Measurements from ENCODE around the gene PALLD.
"Not testable (repeated sequence)": the region's sequence is repeated elsewhere in the genome, so short reads cannot be mapped to it uniquely, and the experiment has no call there.

Gene PALLD

DNA sequence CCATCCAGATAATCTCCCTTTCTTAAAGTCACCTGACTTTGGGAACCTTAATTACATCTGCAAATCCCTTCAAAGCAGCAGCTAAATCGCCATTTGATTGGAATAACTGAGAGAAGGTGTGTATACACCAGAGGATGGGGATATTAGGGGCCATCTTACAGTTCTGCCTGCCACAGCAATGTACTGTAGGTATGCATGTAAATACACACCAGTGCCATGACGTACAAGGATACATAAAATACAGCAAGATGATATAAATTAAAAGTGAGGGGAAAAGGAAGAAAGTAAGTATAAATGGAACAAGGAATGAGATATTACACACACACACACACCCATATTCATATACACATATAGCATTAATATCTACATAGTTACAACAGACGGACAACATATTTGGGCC lies 432.0 kb downstream of the PALLD start:
- DNase-seq = no peak

DNA sequence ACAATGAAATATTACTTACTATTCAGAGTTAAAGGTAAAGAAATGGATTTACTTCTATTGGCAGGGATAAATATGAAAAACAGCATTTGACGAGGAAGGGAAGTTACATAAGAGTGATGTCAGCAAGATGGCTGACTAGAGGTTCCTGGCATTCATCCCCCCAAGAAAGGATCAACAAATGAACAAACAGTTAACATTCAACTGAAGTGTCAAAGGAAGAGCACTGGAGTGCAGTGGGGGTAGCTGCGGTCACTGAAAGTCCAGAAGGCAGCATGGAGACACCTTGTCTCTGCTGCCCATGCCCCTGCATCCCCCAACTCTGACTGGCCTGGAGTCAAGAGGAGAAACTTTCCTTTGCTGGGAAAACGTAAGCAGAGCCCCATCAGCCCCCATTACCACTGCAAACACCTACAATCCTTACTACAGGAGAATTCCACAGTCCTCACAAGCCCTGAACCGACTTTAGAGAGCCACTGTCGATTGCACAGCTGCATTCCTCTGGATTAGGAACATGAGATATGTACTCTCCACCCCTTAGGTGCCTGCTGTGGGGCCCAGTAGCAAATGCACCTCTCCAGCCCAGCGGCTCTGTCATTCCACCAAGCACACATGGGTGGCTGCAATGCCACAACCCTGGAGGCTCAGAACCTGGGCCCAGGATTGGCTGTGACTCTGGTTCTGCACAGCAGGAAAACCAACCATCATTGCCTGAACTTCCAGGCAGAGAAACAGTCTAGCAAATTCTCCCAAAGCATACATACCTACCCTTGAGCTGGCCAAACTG lies 433.8 kb downstream of the PALLD start:
- no peak for DNase-seq

DNA sequence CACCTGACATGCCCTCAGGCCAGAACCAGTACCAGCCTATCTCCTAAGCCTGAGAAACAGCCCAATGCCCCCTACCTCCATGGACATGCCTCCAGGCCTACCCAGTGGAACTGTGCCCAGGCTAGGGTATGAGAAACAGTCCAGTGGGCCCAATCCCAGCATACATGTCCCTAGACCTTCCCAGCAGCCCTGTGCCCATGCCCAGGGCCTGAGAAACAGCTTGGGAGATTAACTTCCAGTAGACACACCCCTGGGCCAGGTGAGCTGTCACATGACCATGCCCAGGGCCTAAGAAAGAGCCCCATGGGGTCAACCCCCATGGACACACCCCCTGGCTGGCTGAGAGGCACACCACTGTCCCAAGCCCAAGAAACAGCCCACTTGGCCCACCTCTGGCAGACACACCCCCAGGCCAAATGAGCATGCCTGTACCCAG lies 434.4 kb downstream of the PALLD start:
- no peak for DNase-seq

DNA sequence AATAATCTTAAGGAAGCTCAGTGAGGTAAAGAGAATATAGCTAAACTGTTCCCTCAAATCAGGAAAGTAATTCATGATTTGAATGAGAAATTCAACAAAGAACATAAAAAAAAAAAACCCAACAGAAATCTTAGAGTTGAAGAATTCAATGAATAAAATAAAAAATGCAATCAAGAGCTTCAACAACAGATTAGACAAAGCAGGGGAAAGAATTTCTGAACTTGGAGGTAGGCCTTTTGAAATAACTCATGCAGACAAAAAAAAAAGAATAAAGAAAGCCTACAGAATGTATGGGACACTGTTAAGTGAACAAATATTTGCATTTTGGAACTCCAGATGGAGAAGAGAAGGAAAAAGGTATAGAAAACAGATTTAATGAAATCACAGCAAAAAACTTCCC lies 435.3 kb downstream of the PALLD start:
- no peak for DNase-seq

DNA sequence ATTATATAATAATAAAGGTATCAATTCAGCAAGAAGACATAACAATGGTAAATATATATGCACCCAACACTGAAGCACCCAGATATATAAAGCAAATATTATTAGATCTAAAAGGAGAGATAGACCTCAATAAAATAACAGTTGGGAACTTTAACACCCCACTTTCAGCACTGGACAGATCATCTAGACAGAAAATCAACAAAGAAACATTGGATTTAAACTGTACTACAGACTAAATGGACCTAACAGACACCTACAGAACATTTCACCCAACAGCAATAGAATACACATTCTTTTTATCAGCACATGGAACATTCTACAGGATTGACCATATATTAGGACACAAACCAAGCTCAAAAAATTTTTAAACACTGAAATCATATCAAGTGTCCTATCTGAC lies 436.6 kb downstream of the PALLD start:
- no peak for DNase-seq

DNA sequence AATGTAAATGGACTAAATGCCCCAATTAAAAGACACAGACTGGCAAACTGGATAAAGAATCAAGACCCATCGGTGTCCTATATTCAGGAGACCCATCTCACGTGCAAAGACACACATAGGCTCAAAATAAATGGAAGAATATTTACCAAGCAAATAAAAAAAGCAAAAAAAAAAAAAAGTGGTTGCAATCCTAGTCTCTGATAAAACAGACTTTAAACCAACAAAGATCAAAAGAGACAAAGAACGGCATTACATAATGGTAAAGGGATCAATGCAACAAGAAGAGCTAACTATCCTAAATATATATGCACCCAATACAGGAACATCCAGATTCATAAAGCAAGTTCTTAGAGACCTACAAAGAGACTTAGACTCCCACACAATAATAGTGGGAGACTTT lies 440.6 kb downstream of the PALLD start:
- DNase-seq = not testable (repeated sequence)

DNA sequence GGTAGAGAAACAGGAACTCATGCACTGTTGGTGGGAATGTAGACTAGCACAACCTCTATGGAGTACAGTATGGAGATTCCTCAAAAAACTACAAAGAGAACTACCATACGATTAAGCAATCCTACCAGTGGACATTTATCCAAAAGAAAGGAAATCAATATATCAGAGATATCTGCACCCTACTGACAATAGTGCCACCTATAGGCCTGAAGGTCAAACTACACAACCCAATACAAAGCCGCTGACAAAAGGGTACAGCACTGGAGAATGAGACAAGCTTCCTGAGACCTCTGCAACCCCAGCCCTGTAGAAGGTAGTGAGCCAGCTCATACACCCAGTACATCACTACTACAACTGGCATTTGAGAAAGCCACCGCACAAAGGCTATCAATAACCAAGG lies 446.1 kb downstream of the PALLD start:
- DNase-seq = no peak

DNA sequence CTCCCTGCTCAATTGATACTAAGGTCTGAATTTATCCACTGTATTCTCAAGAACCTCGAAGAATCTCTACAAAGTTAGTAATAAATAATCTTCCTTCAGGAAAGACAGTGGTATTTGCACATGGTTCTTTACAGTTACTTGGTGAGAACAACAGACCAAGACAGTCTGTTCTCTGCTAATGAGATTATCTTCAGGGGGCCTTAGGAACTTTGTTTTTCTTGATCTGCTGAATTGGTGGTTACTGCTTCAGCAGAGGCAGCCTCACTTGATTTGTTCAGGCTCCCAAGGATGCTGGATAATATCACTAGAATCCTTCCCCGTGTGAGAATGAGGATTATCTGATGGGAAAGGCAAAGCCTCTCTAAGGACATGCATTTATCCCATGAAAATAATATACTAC lies 448.4 kb downstream of the PALLD start:
- DNase-seq = no peak

DNA sequence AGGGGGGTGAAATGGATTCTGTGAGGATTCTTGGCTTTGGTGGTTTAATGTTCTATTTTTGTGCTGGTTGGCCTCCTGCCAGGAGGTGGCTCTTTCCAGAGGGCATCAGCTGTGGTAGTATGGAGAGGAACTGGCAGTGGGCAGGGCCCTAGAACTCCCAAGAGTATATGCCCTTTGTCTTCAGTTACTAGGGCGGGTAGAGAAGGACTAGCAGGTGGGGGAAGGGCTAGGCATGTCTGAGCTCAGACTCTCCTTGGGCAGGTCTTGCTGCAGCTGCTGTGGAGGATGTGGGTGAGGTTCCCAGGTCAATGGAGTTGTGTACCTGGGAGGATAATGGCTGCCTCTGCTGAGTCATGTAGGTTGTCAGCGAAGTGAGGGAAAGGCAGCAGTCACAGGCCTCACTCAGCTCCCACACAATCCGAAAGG lies 456.0 kb downstream of the PALLD start:
- peak; percentile 2 for DNase-seq

DNA sequence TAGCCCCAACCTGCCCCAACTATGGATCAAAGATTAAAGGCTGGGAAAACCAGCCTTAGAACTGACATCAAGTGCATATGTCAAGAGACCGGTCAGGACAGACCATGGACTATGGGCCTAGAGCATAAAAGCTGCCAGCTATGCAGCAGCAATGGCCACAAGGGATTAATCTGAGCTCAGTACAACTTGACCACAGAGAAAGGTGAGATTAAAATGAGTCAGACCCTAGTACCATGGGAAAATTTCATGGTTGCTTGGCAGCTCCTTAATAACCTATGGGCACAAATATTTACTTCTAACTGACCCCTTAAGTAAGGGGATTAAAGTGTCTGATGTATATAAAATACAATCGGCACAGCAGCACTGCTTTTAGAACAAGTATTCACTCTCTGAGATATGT lies 458.8 kb downstream of the PALLD start:
- DNase-seq = no peak

DNA sequence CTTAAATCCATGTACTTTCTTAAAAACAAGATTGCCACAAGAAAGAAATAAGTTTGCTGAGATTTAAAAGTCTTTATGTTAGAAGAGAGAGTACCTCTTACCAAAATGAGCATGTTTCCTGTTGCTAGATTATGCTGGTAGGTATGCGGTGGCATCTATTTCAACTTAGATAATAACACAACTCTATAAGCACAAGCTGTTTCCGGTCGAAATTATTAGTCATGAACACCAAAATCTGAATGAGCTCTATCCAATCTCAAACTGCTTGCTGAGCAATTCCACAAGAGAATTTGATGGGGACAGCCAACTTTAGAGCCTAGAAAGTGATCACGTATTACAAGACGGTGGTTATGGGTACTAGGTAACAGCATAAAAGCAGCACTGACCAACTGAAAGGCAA lies 463.9 kb downstream of the PALLD start:
- DNase-seq = no peak

DNA sequence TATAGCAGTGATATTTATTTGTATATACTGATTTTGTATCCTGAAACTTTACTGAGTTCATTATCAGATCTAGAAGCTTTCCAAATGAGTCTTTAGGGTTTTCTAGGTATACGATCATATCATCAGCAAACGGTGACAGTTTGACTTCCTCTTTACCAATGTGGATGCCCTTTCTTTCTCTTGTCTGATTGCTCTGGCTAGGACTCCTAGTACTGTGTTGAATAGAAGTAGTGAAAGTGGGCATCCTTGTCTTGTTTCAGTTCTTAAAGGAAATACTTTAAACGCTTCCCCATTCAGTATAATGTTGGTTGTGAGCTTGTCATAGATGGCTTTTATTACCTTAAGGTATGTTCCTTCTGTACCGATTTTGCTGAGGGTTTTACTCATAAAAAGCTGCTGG lies 475.7 kb downstream of the PALLD start:
- DNase-seq = no peak
